ENCODE measurements around the gene PPP2R5A. TPM values are rescaled to one million over a fixed set of nuclear protein-coding genes. Genes with fewer than 3 reads are reported as not detected.

The PPP2R5A gene
- total and polyA plus RNA-seq, 3 experiments from 2014 or later = 46.1 to 51.9 (median 46.9) TPM

DNA sequence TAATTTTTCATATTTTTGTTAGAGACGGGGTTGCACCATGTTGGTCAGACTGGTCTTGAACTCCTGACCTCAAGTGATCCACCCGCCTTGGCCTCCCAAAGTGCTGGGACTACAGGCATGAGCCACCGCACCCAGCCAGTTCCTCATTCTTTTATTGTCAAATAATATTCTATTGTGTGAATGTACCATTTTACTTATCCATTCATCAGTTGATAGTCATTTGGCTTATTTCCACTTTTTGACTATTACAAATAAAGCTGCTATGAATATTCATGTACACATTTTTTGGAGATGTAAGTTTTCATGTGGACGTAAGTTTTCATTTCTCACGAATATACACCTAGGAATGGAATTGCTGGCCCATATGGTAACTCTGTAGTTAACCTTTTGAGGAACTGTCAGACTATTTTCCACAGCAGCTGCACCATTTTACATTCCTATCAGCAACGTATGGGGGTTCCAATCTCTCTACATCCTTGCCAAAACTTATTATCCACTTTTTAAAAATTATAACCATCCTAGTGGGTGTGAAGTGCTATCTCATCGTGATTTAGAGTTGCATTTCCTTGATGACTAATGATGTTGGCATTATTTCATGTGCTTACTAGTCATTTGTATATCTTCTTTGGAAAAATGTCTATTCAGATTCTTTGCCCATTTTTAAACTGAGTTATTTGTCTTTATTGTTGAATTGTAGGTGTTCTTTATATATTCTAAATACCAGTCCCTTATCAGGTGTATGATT lies 116.8 kb downstream of the PPP2R5A start:
- Mint-ChIP-seq H3K27ac (peak overlapping the region in 2 of 8 donors; percentile 35 to 89), H3K27me3 (peaks cover 0 to 3% of the 10 kb centered on the region in 2 donors), H3K4me1 (peaks cover 14 to 20% (median 18%) of the 10 kb centered on the region in 3 donors), H3K36me3 (peaks cover 21 to 51% (median 24%) of the 10 kb centered on the region in 3 donors), H3K9me3 (peaks cover under 1 to 4% (median 4%) of the 10 kb centered on the region in 5 donors), H3K4me3 (no peak overlapping the region)
- Histone ChIP-seq H3K9me3 (ENCODE audit: low read length) (no peaks in the 10 kb centered on the region), H3K27ac (ENCODE audit: low read depth, low read length) (no peak overlapping the region), H3K4me1 (ENCODE audit: insufficient read depth, low read length) (no peaks in the 10 kb centered on the region), H3K36me3 (ENCODE audit: insufficient read depth, low read length) (peaks cover 3% of the 10 kb centered on the region), H3K4me3 (ENCODE audit: low read length) (no peak overlapping the region), H3K27me3 (ENCODE audit: insufficient read depth, low read length, poor library complexity, severe bottlenecking) (no peaks in the 10 kb centered on the region)
- DNase-seq = no peak
- ChIA-PET POLR2A (no interaction called here), CTCF (no interaction called here)

GRCh38 chr1:212402666-212403321 lies 117.6 kb downstream of the PPP2R5A start:
- H3K4me3 ChIP-seq (ENCODE audit: low read length) = no peak overlapping the region
- H3K36me3 Mint-ChIP-seq = peaks cover 19 to 51% (median 20%) of the 10 kb centered on the region in 3 donors
- H3K36me3 ChIP-seq (ENCODE audit: insufficient read depth, low read length) = peaks cover 3% of the 10 kb centered on the region
- POLR2A ChIA-PET = no interaction called here
- peaks cover 14 to 20% (median 18%) of the 10 kb centered on the region in 3 donors for H3K4me1 Mint-ChIP-seq
- H3K27ac ChIP-seq (ENCODE audit: low read depth, low read length) = no peak overlapping the region
- peaks cover 0 to 3% (median 2%) of the 10 kb centered on the region in 5 donors for H3K9me3 Mint-ChIP-seq
- H3K4me3 Mint-ChIP-seq = no peak overlapping the region
- H3K27ac Mint-ChIP-seq = peak overlapping the region in 2 of 8 donors; percentile 38 to 47
- H3K9me3 ChIP-seq (ENCODE audit: low read length) = no peaks in the 10 kb centered on the region
- peaks cover 0 to 3% of the 10 kb centered on the region in 2 donors for H3K27me3 Mint-ChIP-seq
- no peaks in the 10 kb centered on the region for H3K4me1 ChIP-seq (ENCODE audit: insufficient read depth, low read length)
- no peak for DNase-seq
- CTCF ChIA-PET = no interaction called here
- no peaks in the 10 kb centered on the region for H3K27me3 ChIP-seq (ENCODE audit: insufficient read depth, low read length, poor library complexity, severe bottlenecking)

DNA sequence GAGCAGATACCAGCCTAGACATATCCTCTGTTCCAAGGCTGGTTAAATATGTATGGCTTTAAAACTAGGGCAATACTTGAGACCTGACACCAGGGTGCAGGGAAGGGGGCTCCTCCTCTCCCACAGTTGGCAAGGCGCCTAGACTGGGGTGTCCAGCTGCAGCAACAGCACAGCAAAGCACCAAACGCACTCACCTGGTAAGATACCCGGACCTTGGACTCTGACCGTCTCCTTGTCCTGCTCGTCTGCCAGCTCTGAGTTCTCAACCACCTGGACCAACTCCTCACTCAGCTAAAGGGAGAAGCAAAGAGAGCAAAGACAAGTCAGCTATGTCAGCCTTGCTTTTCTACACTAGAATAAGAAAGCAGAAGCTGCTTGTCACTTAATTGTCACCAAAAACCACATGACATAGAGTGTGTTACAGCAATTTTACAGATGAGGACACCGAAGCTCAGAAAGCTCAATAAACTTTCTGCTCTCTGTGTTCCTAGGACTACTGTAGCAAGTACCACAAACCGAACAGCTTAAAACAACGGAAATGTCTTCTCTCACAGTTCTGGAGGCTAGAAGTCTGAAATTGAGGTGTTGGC lies 125.1 kb downstream of the PPP2R5A start:
- H3K4me1 Mint-ChIP-seq = peaks cover 26 to 36% (median 35%) of the 10 kb centered on the region in 3 donors
- H3K27me3 Mint-ChIP-seq = no peaks in the 10 kb centered on the region
- peak overlapping the region in 1 of 8 donors; percentile 23 for H3K27ac Mint-ChIP-seq
- peaks cover 26% of the 10 kb centered on the region for H3K36me3 ChIP-seq (ENCODE audit: insufficient read depth, low read length)
- peaks cover 14 to 63% (median 18%) of the 10 kb centered on the region in 3 donors for H3K36me3 Mint-ChIP-seq
- ChIA-PET CTCF (no interaction called here), POLR2A (no interaction called here)
- H3K9me3 Mint-ChIP-seq = no peaks in the 10 kb centered on the region
- DNase-seq = no peak
- peak overlapping the region in 1 of 7 donors; percentile 55 for H3K4me3 Mint-ChIP-seq
- no peak overlapping the region for H3K27ac ChIP-seq (ENCODE audit: low read depth, low read length)
- H3K4me3 ChIP-seq (ENCODE audit: low read length) = no peak overlapping the region
- H3K4me1 ChIP-seq (ENCODE audit: insufficient read depth, low read length) = peaks cover 20% of the 10 kb centered on the region
- H3K9me3 ChIP-seq (ENCODE audit: low read length) = no peaks in the 10 kb centered on the region
- no peaks in the 10 kb centered on the region for H3K27me3 ChIP-seq (ENCODE audit: insufficient read depth, low read length, poor library complexity, severe bottlenecking)

Other genes starting within 250 kb of the PPP2R5A start
- 10 to 100 TPM; 35.2 to 36.0 TPM for gene INTS7, start 249.9 kb upstream of the PPP2R5A start, total RNA-seq
- gene INTS7, start 249.9 kb upstream of the PPP2R5A start, polyA plus RNA-seq = 11.5 TPM
- gene DTL, start 249.7 kb upstream of the PPP2R5A start, total RNA-seq = 10 to 100 TPM; 85.0 to 86.9 TPM
- 0.23 TPM for gene DTL, start 249.7 kb upstream of the PPP2R5A start, polyA plus RNA-seq
- gene PACC1, start 129.5 kb downstream of the PPP2R5A start, total RNA-seq = 10 to 100 TPM; 16.9 to 17.8 TPM
- 15.1 TPM for gene PACC1, start 129.5 kb downstream of the PPP2R5A start, polyA plus RNA-seq
- gene NENF, start 147.5 kb downstream of the PPP2R5A start, total RNA-seq = 10 to 100 TPM; 45.5 to 47.9 TPM
- 49.9 TPM for gene NENF, start 147.5 kb downstream of the PPP2R5A start, polyA plus RNA-seq

All from CD8-positive, alpha-beta memory T cell (primary cell).